Hypothalamus (tissue), 51 donors: ENCODE results near the gene CEP43.

Source experiments
- DNase-seq, 51 donors: peaks; one replicate each; lab custom pipeline; 2025; lab: John Stamatoyannopoulos, UW

The CEP43 gene

GRCh38 chr6:167007985-167008384, 8.8 kb downstream of the CEP43 start:
- no peak for DNase-seq

- no peak for DNase-seq
Measured at GRCh38 chr6:167013067-167013466, 13.9 kb downstream of the CEP43 start.

- no peak for DNase-seq
Measured at GRCh38 chr6:167013946-167014345, 14.7 kb downstream of the CEP43 start.

GRCh38 chr6:167015302-167015701, 16.1 kb downstream of the CEP43 start:
- no peak for DNase-seq

DNA sequence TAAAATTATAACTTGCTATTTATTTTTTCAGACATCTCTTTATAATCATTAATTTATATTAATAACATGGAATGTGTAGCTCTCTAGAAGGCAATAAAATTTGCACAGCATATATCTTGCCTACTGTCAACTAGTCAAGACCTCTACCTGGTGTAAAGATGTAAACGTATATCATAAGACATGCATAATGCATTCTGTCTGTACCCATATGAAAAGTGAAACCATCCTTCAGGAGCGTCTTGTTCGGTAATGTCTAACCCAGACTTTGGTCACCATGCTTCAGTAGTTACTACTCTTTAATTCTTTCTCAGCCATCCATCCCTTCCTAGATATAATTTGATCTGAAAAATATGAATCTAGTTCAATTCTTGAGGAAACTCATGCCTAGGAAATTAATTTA, 21.0 kb downstream of the CEP43 start:
- DNase-seq, result no peak

- DNase-seq, result no peak
Measured at GRCh38 chr6:167027308-167027707, 28.1 kb downstream of the CEP43 start.

DNA sequence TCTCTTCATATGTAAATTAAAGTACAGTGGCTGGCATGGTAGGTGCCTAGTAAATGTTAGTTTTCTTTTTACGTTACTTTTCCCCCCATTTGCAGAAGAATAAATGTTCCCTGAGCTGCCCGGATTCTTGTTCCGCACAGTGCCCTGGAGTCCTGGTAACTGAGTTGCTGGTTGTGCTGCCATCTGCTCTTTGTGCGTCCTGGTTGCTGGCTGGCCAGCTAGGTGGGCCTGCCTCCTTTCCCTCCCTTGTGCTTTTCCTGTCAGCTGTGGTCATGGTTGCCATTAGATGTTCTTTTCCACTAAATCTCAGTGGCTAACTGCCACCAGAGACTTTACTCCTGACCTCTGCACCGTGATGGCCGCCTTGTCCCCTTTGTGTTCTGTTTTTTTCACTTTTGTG, 28.6 kb downstream of the CEP43 start:
- DNase-seq, result peak in 2 of 51 donors; percentile 6 to 14

DNA sequence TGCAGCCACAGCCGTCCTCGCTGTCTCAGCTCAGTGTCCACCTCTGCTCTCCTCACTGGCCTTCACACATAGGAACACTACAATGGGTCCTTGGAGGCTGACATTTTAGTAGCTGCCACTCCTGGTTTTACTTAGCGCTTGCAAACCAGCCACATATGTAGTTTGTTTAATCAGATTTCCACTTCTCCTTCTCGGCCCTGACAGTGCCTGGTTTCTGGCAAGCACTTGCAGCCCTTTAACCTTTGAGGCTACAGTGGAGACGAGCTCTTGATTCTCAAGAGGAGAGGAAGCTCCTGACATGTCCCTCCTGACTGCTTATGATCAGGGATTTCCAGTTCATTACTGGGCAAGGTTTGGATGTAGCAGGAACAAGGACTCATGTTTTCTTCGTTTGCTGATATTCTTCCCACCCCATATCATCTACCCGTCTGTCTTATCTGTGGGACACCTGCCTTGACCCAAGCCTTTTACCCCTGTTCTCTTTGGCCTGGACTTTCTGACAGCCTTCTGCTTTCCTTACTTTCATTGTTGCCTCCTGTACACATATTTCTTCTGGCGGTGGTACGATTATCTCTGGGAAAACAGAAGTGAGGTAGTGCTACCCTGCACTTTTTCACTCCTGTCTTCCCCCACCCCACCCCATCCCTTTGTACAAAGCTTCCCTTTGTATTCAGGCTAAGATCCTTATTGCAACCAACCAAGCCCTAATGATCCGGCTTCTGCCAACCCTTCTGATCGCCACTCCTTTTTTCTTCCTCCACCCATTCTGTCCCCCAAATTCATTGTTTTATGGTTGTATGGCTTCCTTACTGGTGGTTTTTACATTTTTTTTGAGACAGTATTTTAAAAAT, 31.2 kb downstream of the CEP43 start:
- no peak for DNase-seq

GRCh38 chr6:167031082-167031709, 32.0 kb downstream of the CEP43 start:
- DNase-seq, result no peak

- no peak for DNase-seq
Measured at GRCh38 chr6:167034056-167034455, 34.9 kb downstream of the CEP43 start.

GRCh38 chr6:167037762-167038161, 38.6 kb downstream of the CEP43 start:
- DNase-seq, result no peak

- no peak for DNase-seq
Measured at GRCh38 chr6:167044696-167045095, 45.5 kb downstream of the CEP43 start.

GRCh38 chr6:167045828-167046580, 46.8 kb downstream of the CEP43 start:
- DNase-seq, result no peak

GRCh38 chr6:167046861-167047495, 47.8 kb downstream of the CEP43 start:
- DNase-seq, result no peak

DNA sequence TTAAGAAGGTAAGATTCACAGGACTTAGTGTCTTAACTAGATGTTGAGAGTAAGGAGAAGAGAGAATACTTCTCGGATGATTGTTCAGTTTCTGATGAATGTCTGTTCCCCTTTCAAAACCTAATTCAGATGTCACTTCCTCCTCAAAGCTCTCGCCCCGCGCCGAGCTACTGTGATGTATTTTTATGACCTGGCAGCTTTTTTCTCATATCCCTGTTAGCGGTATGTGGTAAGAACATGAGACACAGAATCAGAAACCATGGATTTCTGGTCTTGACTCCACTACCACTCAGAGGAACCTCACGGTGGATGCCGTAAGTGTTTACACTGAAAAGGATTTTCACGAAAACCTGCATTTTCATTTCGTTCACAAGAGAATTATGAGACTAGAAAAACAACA, 48.4 kb downstream of the CEP43 start:
- DNase-seq, result peak in 1 of 51 donors; percentile 5
